A673 (cell line): Measurements from ENCODE around the gene ANAPC2.

Experiments used
- EZH2 ChIP-seq: fragments of 200-600 bp; sonication (generic); IDR thresholded peaks from 2 replicates; pipeline ENCODE4 v1.6.1; 2017; ENCODE audit warnings: borderline replicate concordance, low read depth, mild to moderate bottlenecking, mixed read lengths, antibody characterized with exemption, low read length; ENCODE audit not compliant: poor library complexity, severe bottlenecking
- TF ChIP-seq, protein P1 (sequence below): fragments of 300-800, 200-600 bp; sonication (generic); conservative IDR thresholded peaks from 2 replicates; pipeline ENCODE4 v1.5.1; 2017; ENCODE audit warnings: low read depth, mild to moderate bottlenecking, antibody characterized with exemption, low read length, moderate library complexity, mixed read lengths

DNA sequence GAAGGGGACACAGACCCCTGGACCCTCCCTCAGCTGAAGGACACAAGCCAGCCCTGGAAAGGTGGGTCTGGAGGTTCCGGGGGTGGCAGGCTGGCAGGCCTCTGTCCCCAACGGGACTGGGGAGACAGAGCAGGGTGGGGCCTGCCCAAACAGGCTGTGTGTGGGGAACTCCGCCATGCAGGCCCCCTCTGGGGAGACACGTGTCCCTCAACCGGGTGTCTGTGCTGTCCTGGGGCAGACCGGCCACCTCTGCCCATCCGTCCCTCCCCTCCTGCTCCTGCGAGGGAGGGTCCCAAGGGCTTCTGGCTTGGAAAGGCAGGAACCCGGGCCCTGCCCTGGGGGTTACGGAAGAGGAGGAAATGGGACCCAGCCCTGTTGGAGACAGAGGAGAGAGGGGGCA is 43.7 kb upstream of the ANAPC2 start:
- no peak for TF ChIP-seq EZH2
- TF ChIP-seq, protein P1, sequence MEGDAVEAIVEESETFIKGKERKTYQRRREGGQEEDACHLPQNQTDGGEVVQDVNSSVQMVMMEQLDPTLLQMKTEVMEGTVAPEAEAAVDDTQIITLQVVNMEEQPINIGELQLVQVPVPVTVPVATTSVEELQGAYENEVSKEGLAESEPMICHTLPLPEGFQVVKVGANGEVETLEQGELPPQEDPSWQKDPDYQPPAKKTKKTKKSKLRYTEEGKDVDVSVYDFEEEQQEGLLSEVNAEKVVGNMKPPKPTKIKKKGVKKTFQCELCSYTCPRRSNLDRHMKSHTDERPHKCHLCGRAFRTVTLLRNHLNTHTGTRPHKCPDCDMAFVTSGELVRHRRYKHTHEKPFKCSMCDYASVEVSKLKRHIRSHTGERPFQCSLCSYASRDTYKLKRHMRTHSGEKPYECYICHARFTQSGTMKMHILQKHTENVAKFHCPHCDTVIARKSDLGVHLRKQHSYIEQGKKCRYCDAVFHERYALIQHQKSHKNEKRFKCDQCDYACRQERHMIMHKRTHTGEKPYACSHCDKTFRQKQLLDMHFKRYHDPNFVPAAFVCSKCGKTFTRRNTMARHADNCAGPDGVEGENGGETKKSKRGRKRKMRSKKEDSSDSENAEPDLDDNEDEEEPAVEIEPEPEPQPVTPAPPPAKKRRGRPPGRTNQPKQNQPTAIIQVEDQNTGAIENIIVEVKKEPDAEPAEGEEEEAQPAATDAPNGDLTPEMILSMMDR, result no peak
